GM19351 (cell line): ENCODE measurements around the gene PSME3IP1.
"Not testable (repeated sequence)": the region's sequence is repeated elsewhere in the genome, so short reads cannot be mapped to it uniquely, and the experiment has no call there.

Source experiments
- ATAC-seq: cut with Tn5 transposase; IDR thresholded peaks from one replicate; pipeline ENCODE4 v1.9.1; 2021; ENCODE audit warnings: mild to moderate bottlenecking, moderate library complexity; ENCODE audit not compliant: unreplicated experiment

The PSME3IP1 gene

DNA sequence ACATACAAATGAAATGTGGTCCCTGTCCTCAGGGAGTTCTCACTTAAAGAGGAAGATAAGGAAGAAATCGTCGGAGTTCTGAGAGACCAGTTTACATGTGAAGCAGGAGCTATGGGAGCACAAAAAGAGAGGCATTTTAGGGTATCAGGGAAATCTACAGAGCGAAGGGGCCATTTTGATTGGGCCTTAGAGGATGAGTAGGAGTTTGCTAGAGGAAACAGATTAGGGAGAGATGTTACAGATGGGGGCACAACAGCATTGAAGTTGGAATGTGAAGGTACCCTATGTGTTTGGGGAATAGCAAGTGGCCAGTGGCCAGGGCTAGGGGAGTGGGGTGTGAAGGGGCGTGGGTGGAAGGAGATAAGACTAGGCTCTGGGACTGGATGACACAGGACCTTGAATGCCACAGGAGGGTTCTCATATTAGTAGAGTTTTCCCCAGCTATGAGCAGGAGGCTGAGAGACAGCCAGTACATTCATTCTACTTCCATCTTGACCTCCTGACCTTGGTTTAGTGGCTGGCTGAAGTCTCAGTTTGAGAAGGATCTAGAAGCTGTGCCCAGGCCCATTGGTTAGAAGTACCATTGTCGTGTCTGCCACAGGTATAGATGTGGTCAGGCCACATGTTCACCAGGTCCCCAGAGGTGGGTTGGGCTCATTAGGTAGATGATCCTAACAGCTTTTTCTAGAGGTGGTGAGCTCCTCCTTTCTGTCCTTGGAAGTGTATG, 58.6 kb downstream of the PSME3IP1 start:
- no peak for ATAC-seq

DNA sequence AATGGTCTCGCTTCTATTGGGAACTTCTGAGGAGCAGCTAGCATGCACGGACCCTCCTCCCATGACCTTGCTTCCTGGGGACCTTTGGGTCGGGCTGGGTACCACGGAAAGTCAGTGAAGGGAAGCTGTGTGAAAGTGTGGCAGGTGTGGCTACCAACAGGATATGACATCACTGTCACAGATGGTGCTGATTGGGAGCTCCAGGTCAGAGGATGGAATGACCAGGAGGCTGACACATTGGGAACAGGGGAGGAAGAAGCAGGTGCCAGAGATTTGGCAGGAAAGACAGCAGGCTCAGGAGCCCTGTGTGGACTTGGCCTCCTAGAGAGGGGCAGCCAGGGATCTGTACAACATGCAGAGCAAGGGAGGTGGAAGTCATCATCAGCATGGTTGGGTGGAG, 59.4 kb downstream of the PSME3IP1 start:
- no peak for ATAC-seq

DNA sequence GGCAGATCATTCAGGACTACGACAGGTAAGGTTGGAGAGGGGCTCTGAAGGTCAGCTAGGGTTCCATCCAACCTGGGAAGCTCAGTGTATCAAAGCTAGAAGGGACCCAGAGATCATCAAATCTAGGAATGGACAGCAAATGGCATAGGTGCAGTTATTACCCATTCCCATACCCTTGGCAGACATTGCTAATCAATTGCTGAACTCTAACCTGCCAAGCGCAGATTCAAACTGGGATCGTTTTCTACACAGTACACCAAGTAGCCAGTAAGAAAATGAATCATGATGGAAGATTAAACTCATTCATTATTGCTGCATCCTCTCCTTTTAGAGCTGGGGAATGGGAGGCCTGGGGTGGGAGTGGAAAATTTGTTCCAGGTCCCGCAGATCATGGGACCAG, 59.9 kb downstream of the PSME3IP1 start:
- ATAC-seq, result no peak

- no peak for ATAC-seq
These were observed 60.5 kb downstream of the PSME3IP1 start for GRCh38 chr16:57125376-57125775.

DNA sequence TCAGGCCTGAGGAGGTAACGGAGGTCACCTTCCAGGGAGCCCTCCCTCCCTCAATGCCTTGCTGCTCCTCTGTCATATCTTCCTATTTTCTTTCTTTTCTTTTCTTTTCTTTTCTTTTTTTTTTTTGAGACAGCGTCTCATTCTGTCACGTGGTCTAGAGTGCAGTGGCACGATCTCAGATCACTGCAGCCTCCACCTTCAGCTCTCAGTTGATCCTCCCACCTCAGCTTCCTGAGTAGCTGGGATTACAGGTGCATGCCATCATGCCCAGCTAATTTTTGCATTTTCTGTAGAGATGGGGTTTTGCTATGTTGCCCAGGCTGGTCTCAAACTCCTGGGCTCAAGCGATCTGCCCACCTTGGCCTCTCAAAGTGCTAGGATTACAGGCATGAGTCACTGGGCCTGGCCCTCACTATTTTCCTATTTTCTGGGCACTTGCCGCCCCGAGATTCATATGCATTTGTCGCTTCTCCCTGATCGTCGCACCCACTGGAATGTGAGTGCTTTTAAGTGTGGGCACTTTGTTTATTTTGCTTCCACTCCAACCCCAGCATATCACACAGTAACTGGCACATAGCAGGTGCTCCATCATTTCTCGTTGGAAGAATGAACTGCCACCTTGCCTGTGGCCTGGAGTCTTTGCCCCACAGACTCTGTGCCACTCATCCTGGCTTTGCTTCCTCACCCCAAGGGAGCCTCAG, 61.7 kb downstream of the PSME3IP1 start:
- no peak for ATAC-seq

GRCh38 chr16:57123216-57123973, 62.4 kb downstream of the PSME3IP1 start:
- ATAC-seq, result no peak

DNA sequence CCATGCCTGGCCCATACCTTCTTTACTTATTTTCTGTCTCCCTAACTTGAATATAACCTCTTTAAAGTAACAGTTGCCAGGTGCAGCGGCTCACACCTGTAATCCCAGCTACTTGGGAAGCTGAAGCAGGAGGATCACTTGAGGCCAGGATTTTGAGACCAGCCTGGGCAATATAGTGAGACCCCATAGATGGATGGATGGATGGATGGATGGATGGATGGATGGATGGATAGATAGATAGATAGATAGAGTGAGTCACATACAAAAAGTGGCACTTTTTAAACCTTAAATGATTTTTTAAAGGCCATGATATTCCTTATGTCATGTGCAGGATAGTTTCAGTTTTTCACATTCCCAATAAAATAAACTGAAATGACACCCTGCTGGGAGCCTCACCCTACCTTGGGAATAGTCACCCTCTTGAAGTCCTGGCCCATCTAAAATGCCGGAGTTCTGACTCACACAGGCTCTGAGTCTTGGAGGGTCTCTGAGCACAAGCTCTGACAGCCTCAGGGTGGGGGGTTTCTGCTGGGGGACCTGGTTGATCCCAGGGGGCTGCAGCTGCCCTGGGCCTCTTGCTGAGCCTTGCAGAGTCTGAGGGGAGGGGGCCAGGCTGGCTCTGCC, 67.3 kb downstream of the PSME3IP1 start:
- ATAC-seq, result no peak

- no peak for ATAC-seq
These were observed 70.2 kb downstream of the PSME3IP1 start for GRCh38 chr16:57115514-57116182.

DNA sequence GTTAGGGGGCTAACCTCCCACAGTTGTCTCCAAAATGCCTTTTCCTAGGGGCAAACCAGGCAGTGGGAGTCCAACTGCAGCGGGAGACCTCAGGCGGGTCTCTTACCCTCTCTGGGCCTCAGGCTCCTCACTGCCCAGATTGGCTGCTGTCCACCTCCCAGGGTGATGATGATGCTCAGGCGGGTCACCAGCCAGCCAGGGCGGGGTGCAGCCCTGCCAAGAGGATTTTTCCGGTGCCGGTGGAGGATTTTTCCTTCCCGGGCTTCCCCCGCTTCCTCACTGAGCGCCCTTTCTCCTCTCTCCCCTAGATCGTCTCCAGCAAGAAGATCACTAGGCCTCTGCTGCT, 70.7 kb downstream of the PSME3IP1 start:
- no peak for ATAC-seq

- ATAC-seq, result no peak
These were observed 72.2 kb downstream of the PSME3IP1 start for GRCh38 chr16:57113664-57114063.

GRCh38 chr16:57113042-57113453, 72.8 kb downstream of the PSME3IP1 start:
- no peak for ATAC-seq

- ATAC-seq, result no peak
These were observed 73.3 kb downstream of the PSME3IP1 start for GRCh38 chr16:57112403-57113041.

DNA sequence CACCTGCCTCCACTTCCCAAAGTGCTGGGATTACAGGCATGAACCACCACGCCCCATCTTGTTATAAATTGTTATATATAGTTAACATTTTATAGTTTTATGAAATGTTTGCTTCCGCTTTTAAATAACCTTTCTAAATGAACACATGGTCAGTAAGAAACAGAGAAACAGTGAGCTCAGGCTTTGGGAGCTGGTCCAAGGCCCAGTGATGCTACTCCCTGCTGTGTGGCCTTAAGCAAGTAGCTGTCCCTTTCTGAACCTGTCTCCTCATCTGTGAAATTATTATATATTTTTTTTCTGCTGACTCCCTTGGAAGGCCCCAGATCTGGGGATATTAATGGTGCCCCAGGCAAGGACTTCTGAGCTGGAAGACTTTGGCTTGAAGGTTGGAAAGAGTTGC, 74.4 kb downstream of the PSME3IP1 start:
- ATAC-seq, result no peak

GRCh38 chr16:57110937-57111336, 74.9 kb downstream of the PSME3IP1 start:
- no peak for ATAC-seq

DNA sequence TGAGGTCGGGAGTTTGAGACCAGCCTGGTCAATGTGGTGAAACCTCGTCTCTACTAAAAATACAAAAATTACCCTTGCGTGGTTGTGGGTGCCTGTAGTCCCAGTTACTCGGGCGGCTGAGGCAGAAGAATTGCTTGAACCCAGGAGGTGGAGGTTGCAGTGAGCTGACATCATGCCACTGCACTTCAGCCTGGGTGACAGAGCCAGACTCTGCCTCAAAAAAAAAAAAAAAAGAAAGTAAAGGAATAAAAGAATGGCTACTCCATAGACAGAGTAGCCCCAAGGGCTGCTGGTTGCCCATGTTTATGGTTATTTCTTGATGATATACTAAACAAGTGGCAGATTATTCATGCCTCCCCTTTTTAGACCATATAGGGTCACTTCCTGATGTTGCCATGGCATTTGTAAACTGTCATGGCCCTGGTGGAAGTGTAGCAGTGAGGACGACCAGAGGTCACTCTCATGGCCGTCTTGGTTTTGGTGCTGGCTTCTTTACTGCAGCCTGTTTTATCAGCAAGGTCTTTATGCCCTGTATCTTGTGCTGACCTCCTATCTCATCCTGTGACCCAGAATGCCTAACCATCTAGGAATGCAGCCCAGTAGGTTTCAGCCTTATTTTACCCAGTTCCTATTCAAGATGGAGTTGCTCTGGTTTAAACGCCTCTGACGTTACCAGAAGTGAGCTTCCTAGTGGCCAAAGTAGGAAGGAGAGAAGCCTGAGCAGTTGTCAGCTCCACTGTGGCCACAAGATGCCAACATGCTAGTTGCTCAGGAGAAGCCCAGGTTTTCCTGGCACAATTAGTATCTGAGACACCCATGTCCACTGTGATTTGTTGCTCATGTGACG, 76.4 kb downstream of the PSME3IP1 start:
- ATAC-seq, result not testable (repeated sequence)

- no peak for ATAC-seq
These were observed 77.4 kb downstream of the PSME3IP1 start for GRCh38 chr16:57108432-57108831.

GRCh38 chr16:57107321-57107922, 78.4 kb downstream of the PSME3IP1 start:
- no peak for ATAC-seq

DNA sequence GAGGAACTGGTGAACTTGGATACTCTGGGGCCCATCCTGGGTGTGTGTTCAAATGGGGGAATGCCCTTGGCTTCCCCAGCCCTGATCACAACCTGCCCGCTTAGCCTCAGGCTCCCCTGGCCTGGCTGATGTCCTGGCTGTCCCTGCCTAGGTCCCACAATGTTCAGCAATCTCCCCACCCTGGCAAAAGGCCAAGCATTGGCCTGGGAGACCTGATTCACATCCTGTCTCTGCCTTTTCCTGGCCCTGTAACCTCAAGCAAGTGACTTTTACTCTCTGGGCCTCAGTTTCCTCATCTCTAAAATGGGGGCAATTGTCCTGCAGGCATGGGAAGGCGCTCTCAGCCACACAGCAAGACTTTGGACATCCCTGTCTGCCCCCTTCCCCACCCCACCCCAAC, 79.1 kb downstream of the PSME3IP1 start:
- no peak for ATAC-seq

- ATAC-seq, result no peak
These were observed 80.7 kb downstream of the PSME3IP1 start for GRCh38 chr16:57105184-57105583.
